Measurements from ENCODE around the gene MRGPRX2.
A peak's percentile ranks its signal among the peaks of the same experiment; 100 is the strongest.

MRGPRX2 gene

DNA sequence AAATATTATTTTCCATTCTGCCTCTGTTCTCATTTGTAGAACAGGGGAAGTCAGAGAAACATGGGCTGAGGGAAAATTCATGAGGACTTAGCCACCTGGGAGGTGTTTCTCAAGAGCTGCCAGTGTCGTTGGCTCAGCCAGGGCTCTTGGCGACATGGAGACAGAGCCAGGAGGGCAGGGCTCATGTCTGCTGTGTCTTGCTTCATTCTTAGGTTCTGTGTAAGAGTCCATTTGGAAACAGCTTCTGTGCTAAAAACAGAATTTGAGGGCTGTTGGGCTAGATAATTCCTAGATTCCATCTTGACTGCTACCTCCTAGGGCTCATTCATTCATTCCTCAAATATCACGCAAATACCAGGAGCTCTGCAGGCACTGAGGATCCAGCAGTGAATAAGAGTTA lies 15.1 kb upstream of the MRGPRX2 start:
- no peak for DNase-seq (ENCODE audit: low read depth in 2 of 2)

DNA sequence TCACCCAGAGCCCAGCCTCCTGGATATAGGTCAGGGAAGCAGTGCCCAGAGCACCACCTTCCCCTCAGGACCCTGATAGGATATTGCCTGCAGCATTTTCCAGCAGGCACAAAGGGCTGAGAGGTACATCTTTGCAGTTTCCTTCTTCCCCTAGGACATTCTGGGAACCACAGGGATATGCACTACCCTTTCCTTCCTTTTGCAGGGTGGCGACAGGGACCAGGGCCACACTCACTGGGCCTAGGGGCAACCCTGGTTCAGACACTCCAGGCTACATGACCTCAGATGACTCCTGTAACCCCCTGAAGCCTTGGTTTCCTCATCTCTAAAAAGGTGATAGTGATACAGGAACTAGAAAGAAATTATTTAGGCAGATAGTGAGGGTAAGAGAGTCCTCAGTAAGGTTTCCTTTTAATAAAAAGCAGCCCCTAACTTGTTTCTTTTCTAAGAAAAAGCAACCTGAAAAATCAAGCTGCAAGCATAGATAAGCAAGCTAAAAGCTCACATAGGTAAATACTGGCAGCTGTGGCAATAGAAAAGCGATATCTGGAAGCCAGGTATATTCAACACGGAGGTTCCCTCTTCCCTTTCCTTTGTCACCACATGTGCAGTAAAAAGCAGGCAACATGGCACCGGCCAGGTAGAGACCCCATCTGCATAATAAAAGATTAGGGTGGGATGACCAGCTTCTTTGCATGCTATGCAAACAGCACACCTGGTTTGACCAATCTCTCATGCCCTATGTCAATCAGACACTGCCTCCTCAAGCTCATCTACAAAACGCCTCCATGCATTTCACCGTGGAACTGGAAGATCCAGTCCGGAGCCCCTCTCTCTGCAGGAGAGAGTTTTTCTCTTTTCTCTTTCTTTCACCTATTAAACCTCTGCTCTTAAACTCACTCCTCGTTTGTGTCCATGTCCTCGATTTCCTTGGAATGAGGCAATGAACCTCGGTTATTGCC lies 13.2 kb upstream of the MRGPRX2 start:
- DNase-seq (ENCODE audit: low read depth in 2 of 2): no peak

DNA sequence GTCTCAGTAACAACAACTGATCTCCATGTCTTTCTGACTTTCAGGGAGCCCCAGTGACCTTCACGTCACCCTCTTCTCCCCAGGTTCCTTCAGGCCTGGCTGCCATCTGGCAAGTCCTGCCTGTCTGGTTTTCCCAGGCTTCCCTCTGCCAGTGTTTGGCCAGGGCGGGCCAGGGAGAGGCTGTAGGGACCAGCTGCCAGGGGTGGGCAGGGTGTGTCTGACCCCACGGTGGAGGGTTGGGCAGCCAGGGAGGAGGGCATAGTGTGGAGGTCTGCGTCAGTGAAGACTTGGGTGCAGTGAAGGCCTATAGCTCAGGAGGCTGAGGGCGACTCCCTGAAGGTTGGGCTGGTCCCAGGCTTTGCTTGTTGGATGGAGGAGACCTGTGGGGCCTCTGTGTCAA lies 11.9 kb upstream of the MRGPRX2 start:
- DNase-seq (ENCODE audit: low read depth in 2 of 2): no peak

DNA sequence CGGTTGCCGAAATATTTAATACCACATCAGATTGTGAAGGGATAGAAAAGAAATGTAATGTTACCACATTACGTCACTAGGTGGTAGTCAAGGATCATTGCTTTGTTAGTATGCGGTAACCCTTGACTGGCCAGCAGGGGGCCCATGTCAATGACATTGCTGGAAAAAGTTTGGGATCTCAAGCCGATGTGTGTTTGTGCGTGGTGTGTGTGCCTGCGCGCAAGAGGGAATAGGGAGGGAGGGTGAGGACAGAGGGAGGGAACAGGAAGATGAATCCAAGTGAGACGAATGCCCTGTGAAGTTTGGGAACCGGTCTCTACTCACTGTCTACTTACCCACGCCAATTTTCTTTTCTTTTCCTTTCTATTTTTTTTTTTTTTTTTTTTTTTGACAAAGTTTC lies 10.7 kb upstream of the MRGPRX2 start:
- peak; percentile 16 to 26 for DNase-seq (ENCODE audit: low read depth in 2 of 2)

DNA sequence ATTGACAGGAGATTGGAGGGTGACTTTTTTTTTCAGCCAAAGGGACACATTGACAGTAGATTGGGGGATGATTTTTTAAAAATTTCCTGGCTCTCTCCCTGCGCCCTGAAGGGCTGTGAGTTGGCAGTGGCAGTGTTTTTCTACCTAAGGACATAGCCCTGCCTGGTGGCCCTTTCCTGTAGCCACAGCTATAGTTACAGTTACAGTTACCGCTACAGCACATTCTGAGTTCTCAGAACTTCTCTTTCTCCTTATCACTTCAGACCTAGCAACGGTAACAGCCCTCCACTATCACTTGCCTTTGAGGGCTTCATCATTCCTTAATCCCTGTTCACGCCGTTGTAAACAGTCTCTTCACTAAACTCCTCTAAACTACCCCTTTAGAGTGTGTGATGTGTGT lies 684 bp downstream of the MRGPRX2 start:
- no peak for DNase-seq (ENCODE audit: low read depth in 2 of 2)

DNA sequence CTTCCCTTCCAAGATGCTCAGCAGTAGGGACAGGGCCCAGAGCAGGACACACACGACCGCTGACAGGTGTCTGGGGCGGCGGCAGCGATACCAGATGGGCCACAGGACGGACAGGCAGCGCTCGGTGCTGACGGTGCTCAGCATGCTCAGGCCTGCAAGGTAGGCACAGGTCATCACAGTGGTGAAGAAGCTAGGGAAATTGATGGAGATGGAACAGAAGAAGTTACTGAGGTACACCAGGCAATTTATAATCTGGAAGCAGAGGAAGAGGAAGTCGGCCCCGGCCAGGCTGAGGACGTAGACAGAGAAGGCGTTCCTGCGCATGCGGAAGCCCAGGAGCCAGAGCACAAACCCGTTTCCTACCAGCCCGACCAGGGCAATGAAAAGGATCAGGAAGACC lies 4.6 kb downstream of the MRGPRX2 start:
- no peak for DNase-seq (ENCODE audit: low read depth in 2 of 2)

DNA sequence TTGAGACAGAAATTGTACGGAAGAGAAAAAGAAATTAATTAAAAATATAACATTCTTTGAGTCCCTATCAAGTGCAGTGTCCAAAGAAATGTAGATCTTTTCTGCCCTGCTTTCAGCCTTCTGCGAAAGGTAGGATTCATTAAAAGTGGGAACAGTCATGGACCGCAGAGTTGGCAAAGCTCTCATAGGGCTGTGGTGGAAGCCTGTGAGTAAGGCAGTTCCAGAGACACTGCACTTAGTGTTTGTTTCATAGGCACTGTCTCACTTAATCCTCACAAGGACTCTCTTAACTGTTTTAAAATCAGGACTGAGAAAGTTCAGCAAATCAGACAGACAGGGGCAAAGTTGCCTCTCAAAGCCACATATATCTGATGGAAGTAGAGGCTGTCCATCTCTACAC lies 5.5 kb downstream of the MRGPRX2 start:
- DNase-seq (ENCODE audit: low read depth in 2 of 2): no peak

DNA sequence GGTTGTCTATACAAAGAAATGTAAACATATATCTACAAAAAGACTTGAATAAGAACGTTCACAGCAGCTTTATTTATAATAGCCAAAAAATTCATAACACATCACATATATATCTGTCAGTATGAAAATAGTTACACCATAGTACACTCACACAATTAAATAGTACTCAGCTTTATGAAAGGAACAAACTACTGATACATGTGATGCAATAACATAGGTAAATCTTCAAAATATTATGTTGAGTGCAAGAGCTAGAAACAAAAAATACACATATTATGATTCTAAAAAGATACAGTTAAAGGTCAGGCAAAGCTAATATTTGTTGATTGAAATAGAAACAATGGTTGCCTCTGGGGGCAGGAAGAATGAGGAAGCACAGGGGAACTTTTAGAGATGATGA lies 6.6 kb downstream of the MRGPRX2 start:
- DNase-seq (ENCODE audit: low read depth in 2 of 2): no peak

DNA sequence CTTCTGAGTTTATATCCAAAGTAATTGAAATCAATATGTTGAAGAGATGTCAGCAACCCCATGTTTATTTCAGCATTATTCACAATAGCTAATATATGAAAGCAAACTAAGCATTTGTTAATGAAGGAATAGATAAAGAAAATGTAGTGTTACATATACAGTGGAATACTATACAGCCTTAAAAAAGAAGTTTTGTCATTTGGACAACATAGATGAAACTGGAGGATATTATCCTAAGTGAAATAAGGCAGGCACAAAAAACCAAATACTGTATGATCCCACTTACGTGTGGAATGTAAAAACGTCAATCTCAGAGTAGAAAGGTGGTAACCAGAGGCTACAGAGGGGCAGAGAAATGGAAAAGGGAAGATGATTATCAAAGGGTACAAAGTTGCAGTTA lies 10.2 kb downstream of the MRGPRX2 start:
- no peak for DNase-seq (ENCODE audit: low read depth in 2 of 2)

DNA sequence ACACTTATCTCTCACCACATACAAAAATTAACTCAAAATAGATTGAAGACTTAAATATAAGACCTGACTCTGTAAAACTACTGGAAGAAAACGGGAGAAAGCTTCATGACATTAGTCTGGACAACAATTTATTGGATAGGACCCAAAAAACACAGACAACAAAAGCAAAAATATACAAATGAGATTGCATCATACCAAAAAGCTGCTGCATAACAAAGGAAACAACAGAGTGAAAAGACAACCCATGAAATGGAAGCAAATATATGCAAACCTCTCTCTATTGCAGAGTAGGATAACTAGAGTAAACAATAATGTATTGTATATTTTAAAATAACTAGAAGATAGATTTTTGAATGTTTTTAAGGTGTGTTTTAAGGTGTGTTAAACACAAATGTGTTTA lies 11.2 kb downstream of the MRGPRX2 start:
- no peak for DNase-seq (ENCODE audit: low read depth in 2 of 2)

DNA sequence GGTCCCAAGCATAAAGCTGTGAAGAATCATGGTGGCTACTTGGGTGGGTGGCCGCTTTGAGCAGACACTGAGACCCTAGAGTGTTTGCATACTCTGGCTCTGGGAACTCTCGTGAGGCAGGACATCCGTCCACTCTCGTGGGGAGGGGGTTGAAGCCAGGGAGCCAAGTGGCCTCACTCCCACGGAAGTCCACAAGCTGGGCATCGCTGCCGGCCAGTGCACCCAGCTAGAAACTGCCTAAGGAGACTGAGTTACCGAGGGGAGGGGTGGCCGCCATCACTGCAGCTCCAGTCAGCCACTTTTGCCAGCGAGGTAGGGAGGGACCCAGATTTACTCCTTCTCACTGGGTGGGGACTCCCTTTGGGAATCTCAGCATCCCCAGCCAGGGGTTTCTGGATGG lies 20.5 kb downstream of the MRGPRX2 start:
- no peak for DNase-seq (ENCODE audit: low read depth in 2 of 2)

DNA sequence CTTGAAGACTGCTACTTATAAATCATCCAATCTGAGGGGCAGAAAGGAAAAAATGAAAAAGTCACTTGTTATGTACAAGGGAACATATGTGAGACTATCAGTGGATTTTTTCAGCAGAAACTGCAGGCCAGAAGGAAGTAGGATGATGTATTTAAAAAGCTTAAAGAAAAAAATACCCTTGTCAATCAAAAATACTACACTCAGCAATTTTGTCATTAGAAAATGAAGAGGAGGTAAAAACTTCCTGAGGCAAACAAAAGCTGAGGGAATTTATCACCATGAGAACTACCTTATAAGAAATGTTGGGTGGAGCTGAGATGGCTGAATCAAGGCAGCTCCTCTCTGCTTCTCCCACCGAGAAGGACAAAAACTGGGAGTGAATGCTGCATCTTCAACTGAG lies 21.1 kb downstream of the MRGPRX2 start:
- DNase-seq (ENCODE audit: low read depth in 2 of 2): no peak

DNA sequence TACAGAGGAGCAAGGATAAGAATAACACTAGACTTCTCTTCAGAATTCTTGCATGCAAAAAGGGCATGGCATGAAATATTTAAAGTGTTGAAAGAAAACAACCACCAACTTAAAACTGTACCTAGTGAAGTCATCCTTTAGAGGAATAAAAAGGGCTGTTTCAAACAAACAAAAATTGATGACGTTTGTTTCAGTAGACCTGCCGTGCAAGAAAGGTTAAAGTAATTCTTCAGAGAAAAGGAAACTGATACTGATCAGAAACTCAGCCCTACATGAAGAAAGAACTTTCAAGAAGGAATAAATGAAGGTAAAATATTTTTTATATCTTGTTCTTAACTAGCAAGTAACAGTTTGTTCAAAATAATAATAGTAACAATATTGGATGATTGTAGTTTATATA lies 27.5 kb downstream of the MRGPRX2 start:
- DNase-seq (ENCODE audit: low read depth in 2 of 2): no peak

DNA sequence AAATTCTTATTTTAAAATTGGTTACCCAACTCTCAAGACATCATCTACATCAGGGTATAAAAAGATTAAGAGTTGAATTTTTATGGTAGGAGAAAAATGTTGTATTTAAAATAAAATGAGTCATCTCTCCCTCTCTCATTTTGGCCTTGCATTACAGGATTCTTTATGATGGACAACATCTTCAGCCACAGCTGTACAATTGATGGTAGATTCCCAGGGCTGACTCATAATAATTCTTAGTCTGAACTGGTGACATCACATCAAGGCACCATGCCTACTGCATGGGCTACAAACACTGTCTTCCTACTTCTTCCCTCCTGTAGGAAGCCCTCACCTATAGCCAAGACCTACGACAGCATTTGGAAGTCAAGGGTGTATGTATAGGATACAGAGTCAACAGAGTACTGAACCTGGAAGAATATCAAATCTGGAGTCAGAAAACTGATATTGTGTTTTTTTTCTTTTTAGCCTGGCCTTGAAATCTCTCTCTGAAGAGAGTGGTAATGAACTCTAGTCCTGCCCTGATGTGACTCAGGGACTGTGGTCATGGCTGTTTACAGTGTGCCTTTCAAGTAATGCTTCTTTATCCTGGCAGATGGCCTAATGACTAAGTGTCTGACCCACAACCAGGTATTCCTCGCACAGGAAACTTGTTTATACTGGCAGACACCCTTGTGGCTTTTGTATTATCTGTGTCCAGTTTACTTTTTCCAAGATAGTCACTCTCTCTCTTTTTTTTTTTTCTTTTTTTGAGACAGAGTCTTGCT lies 32.5 kb downstream of the MRGPRX2 start:
- DNase-seq (ENCODE audit: low read depth in 2 of 2): no peak

DNA sequence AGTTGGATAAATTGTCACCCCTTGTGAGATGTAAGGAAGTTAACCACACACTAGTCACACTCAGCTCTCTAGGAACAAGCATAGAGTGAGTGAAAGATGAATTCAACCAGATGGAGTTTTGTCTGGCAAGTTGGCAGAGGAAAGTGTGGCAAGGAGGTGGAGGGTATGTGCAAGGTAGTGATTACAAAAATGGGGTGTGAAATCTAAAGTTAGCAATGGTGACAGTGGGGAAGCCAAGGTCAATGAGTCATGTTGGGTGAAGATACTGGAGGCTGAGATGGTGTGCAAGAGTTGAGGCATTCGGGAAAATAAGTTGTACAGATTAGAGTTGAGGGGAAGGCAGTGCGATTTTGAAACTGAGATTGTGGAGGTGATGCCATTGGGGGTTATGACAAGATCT lies 33.7 kb downstream of the MRGPRX2 start:
- no peak for DNase-seq (ENCODE audit: low read depth in 2 of 2)

DNA sequence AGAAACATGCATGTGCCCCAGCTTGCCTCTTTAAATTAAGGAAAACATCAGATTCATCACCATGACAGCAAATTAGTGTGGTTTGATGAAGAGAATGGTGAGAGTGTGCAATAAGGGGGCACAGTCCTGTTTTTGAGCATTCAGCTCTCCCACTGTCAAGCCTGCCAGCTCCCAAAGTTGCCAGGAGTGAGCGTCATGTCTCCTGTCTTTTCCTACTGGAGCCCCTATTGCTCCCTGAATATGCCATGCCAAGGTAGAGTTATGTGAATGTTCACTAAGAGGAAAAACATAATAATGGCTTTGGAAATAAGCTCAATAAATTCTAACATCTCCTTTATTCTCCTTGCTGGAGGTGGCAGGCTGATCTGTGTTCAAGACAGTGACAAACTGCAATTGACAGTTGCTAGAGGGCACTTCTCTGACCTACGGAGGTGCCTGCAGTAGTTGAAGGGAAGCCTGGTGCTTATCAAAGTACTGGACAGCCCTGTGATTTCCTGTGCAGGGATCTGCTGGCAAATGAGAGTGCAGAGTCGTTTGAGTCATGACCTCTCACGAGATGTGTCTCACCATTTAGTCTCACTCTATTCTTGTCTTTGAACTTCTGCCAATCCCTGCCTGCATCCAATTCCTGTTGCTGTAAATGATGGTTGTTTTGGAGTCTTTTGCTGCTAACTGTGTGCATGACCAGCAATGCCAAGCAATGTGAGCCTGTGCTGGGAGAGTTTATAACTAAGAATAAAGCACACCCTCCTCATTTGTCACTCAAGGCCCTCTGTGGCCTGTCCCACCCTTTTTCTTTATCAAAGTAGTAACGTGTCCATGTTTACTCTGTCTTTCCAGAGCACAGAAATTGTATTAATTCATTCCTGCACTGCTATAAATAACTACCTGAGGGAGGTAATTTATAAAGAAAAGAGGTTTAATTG lies 34.8 kb downstream of the MRGPRX2 start:
- DNase-seq (ENCODE audit: low read depth in 2 of 2): no peak

DNA sequence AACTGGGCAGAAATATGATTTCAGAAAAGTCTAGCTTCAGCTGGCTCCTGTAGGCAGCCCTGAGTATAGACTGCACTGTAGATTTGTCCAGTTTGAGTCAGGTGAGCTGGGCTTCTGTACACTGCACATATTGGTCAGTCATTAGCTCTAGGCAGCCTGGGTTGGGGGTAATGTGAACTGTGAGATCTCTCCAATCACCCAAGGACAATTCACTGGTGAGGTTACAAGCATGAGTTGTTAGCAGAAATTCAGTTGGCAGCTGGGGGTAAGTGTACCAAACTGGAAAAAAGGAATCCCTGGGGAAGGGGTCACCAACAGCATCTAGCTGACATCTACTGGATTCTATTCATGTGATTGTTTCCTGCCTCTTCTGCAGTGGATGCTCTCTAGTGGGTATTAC lies 39.7 kb downstream of the MRGPRX2 start:
- no peak for DNase-seq (ENCODE audit: low read depth in 2 of 2)

DNA sequence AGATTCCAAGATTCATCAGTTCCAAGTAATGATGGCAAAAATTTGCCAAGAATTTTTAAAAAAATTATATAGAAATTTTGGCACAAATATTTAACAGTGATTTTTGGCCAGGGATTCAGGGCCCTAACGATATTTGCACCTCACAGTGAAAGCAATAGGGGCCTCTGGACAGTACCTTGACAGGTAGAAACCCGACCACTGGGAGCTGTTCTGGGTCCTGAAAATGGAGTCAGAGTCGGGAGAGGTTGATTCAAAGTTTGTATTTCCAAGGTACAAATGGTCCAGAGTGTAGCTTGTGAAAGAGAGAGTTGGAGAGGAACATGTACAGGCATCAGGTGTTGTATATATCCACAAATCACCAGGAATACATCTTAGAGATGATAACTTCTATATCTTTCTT lies 41.6 kb downstream of the MRGPRX2 start:
- no peak for DNase-seq (ENCODE audit: low read depth in 2 of 2)

DNA sequence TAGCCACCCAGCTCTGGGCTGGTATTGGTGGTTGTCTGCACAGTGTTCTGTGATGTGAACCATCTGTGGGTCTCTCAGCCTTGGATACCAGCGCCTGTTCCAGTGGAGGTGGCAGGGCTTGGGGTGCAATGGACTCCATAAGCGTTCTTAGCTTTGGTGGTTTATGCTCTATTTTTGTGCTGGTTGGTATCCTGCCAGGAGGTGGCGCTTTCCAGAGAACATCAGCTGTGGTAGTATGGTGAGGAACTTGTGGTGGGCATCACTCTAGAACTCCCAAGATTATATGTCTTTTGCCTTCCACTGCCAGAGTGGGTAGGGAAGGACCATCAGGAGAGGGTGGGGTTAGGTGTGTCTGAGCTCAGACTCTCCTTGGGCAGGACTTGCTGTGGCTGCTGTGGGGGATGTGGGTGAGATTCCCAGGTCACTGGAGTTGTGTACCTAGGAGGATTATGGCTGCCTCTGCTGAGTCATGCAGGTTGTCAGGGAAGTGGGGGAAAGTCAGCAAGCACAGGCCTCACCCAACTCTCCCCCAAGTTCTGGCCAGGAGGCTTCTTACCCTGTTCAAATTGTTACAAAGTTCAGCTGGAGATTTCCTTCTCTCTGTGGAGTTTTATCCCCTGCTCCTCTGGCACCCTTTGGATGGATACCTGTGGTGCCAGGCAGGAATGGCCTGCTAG lies 47.2 kb downstream of the MRGPRX2 start:
- DNase-seq (ENCODE audit: low read depth in 2 of 2): no peak

DNA sequence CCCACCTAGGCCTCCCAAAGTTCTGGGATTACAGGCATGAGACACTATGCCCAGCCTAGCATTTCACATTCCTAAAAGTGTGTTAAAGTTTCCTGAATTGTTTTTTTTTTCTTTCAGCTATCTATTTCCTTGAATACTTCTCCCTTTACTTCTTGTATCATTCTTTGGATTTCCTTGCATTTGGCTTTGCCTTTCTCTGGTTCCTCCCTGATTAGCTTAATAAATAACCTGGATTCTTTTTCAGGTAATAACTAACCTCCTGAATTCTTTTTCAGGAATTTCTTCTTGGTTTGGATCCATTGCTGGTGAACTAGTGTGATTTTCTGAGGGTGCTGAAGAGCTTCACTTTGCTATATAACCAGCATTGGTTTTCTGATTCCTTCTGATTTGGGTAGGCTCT lies 47.9 kb downstream of the MRGPRX2 start:
- no peak for DNase-seq (ENCODE audit: low read depth in 2 of 2)
